Measurements from ENCODE around the gene LRRC7. TPM values are rescaled to one million over a fixed set of nuclear protein-coding genes. Genes with fewer than 3 reads are reported as not detected.
"Not testable (repeated sequence)": the region's sequence is repeated elsewhere in the genome, so short reads cannot be mapped to it uniquely, and the experiment has no call there.

The LRRC7 gene
- total RNA-seq, 3 donors from 2014 or later = 0.27 TPM; not detected in 2

- not testable (repeated sequence) for DNase-seq; H3K9me3 Mint-ChIP-seq; ATAC-seq; H3K4me1 Mint-ChIP-seq (ENCODE audit: low read depth); H3K4me3 Mint-ChIP-seq; H3K27me3 Mint-ChIP-seq (ENCODE audit: low read depth); H3K36me3 Mint-ChIP-seq (ENCODE audit: insufficient read depth)
These were observed 360.5 kb downstream of the LRRC7 start for GRCh38 chr1:69928234-69928633.

- DNase-seq = no peak
- Mint-ChIP-seq H3K9me3 (peaks cover 7% of the 10 kb centered on the region), H3K4me1 (ENCODE audit: low read depth) (no peaks in the 10 kb centered on the region), H3K27me3 (ENCODE audit: low read depth) (no peaks in the 10 kb centered on the region), H3K36me3 (ENCODE audit: insufficient read depth) (no peaks in the 10 kb centered on the region), H3K4me3 (no peak overlapping the region)
- no peak for ATAC-seq
These were observed 361.8 kb downstream of the LRRC7 start for GRCh38 chr1:69929308-69930057.

- no peaks in the 10 kb centered on the region for H3K4me1 Mint-ChIP-seq (ENCODE audit: low read depth)
- no peak overlapping the region for H3K4me3 Mint-ChIP-seq
- DNase-seq (no peak), ATAC-seq (no peak)
- no peaks in the 10 kb centered on the region for H3K36me3 Mint-ChIP-seq (ENCODE audit: insufficient read depth)
- peaks cover 7% of the 10 kb centered on the region for H3K9me3 Mint-ChIP-seq
- no peaks in the 10 kb centered on the region for H3K27me3 Mint-ChIP-seq (ENCODE audit: low read depth)
These were observed 362.7 kb downstream of the LRRC7 start for GRCh38 chr1:69930396-69930795.

- Mint-ChIP-seq H3K27me3 (ENCODE audit: low read depth) (no peaks in the 10 kb centered on the region), H3K4me1 (ENCODE audit: low read depth) (no peaks in the 10 kb centered on the region), H3K4me3 (no peak overlapping the region), H3K36me3 (ENCODE audit: insufficient read depth) (no peaks in the 10 kb centered on the region), H3K9me3 (peaks cover 7% of the 10 kb centered on the region)
- no peak for ATAC-seq
- no peak for DNase-seq
These were observed 365.0 kb downstream of the LRRC7 start for GRCh38 chr1:69932760-69933159.

- no peak overlapping the region for H3K4me3 Mint-ChIP-seq
- H3K4me1 Mint-ChIP-seq (ENCODE audit: low read depth) = no peaks in the 10 kb centered on the region
- H3K36me3 Mint-ChIP-seq (ENCODE audit: insufficient read depth) = no peaks in the 10 kb centered on the region
- DNase-seq (no peak), ATAC-seq (no peak)
- no peaks in the 10 kb centered on the region for H3K27me3 Mint-ChIP-seq (ENCODE audit: low read depth)
- H3K9me3 Mint-ChIP-seq = peaks cover 12% of the 10 kb centered on the region
These were observed 372.5 kb downstream of the LRRC7 start for GRCh38 chr1:69940231-69940630.

GRCh38 chr1:69940816-69941215, 373.1 kb downstream of the LRRC7 start:
- no peak overlapping the region for H3K4me3 Mint-ChIP-seq
- DNase-seq (no peak), ATAC-seq (no peak)
- peaks cover 12% of the 10 kb centered on the region for H3K9me3 Mint-ChIP-seq
- no peaks in the 10 kb centered on the region for H3K36me3 Mint-ChIP-seq (ENCODE audit: insufficient read depth)
- no peaks in the 10 kb centered on the region for H3K27me3 Mint-ChIP-seq (ENCODE audit: low read depth)
- H3K4me1 Mint-ChIP-seq (ENCODE audit: low read depth) = no peaks in the 10 kb centered on the region

GRCh38 chr1:69943030-69943429, 375.3 kb downstream of the LRRC7 start:
- H3K4me1 Mint-ChIP-seq (ENCODE audit: low read depth) = no peaks in the 10 kb centered on the region
- peaks cover 12% of the 10 kb centered on the region for H3K9me3 Mint-ChIP-seq
- no peaks in the 10 kb centered on the region for H3K27me3 Mint-ChIP-seq (ENCODE audit: low read depth)
- DNase-seq = no peak
- ATAC-seq = no peak
- H3K4me3 Mint-ChIP-seq = no peak overlapping the region
- H3K36me3 Mint-ChIP-seq (ENCODE audit: insufficient read depth) = no peaks in the 10 kb centered on the region

- Mint-ChIP-seq H3K4me1 (ENCODE audit: low read depth) (no peaks in the 10 kb centered on the region), H3K9me3 (peaks cover 9% of the 10 kb centered on the region), H3K36me3 (ENCODE audit: insufficient read depth) (no peaks in the 10 kb centered on the region), H3K27me3 (ENCODE audit: low read depth) (no peaks in the 10 kb centered on the region), H3K4me3 (no peak overlapping the region)
- ATAC-seq (no peak), DNase-seq (no peak)
These were observed 379.2 kb downstream of the LRRC7 start for GRCh38 chr1:69946935-69947334.

GRCh38 chr1:69947837-69948236, 380.1 kb downstream of the LRRC7 start:
- H3K4me3 Mint-ChIP-seq = no peak overlapping the region
- no peak for DNase-seq
- H3K4me1 Mint-ChIP-seq (ENCODE audit: low read depth) = no peaks in the 10 kb centered on the region
- no peak for ATAC-seq
- no peaks in the 10 kb centered on the region for H3K27me3 Mint-ChIP-seq (ENCODE audit: low read depth)
- H3K9me3 Mint-ChIP-seq = peaks cover 3% of the 10 kb centered on the region
- no peaks in the 10 kb centered on the region for H3K36me3 Mint-ChIP-seq (ENCODE audit: insufficient read depth)

GRCh38 chr1:69952676-69953075, 385.0 kb downstream of the LRRC7 start:
- Mint-ChIP-seq H3K36me3 (ENCODE audit: insufficient read depth) (no peaks in the 10 kb centered on the region), H3K4me1 (ENCODE audit: low read depth) (no peaks in the 10 kb centered on the region), H3K4me3 (no peak overlapping the region), H3K27me3 (ENCODE audit: low read depth) (no peaks in the 10 kb centered on the region), H3K9me3 (peaks cover 6% of the 10 kb centered on the region)
- DNase-seq (no peak), ATAC-seq (no peak)

GRCh38 chr1:69962452-69962851, 394.7 kb downstream of the LRRC7 start:
- not testable (repeated sequence) for H3K9me3 Mint-ChIP-seq; DNase-seq; ATAC-seq; H3K4me1 Mint-ChIP-seq (ENCODE audit: low read depth); H3K27me3 Mint-ChIP-seq (ENCODE audit: low read depth); H3K4me3 Mint-ChIP-seq; H3K36me3 Mint-ChIP-seq (ENCODE audit: insufficient read depth)

- ATAC-seq (no peak), DNase-seq (no peak)
- Mint-ChIP-seq H3K36me3 (ENCODE audit: insufficient read depth) (no peaks in the 10 kb centered on the region), H3K9me3 (peaks cover 6% of the 10 kb centered on the region), H3K4me1 (ENCODE audit: low read depth) (no peaks in the 10 kb centered on the region), H3K27me3 (ENCODE audit: low read depth) (no peaks in the 10 kb centered on the region), H3K4me3 (no peak overlapping the region)
These were observed 399.6 kb downstream of the LRRC7 start for GRCh38 chr1:69967245-69967766.

- no peaks in the 10 kb centered on the region for H3K9me3 Mint-ChIP-seq
- H3K36me3 Mint-ChIP-seq (ENCODE audit: insufficient read depth) = no peaks in the 10 kb centered on the region
- no peaks in the 10 kb centered on the region for H3K4me1 Mint-ChIP-seq (ENCODE audit: low read depth)
- DNase-seq = no peak
- ATAC-seq = no peak
- H3K4me3 Mint-ChIP-seq = no peak overlapping the region
- no peaks in the 10 kb centered on the region for H3K27me3 Mint-ChIP-seq (ENCODE audit: low read depth)
These were observed 409.2 kb downstream of the LRRC7 start for GRCh38 chr1:69976896-69977295.

GRCh38 chr1:69982992-69983391, 415.3 kb downstream of the LRRC7 start:
- no peaks in the 10 kb centered on the region for H3K27me3 Mint-ChIP-seq (ENCODE audit: low read depth)
- no peak overlapping the region for H3K4me3 Mint-ChIP-seq
- H3K36me3 Mint-ChIP-seq (ENCODE audit: insufficient read depth) = no peaks in the 10 kb centered on the region
- DNase-seq (no peak), ATAC-seq (no peak)
- peaks cover 4% of the 10 kb centered on the region for H3K9me3 Mint-ChIP-seq
- no peaks in the 10 kb centered on the region for H3K4me1 Mint-ChIP-seq (ENCODE audit: low read depth)

GRCh38 chr1:69985376-69985775, 417.7 kb downstream of the LRRC7 start:
- ATAC-seq = no peak
- no peaks in the 10 kb centered on the region for H3K4me1 Mint-ChIP-seq (ENCODE audit: low read depth)
- no peaks in the 10 kb centered on the region for H3K36me3 Mint-ChIP-seq (ENCODE audit: insufficient read depth)
- DNase-seq = no peak
- H3K27me3 Mint-ChIP-seq (ENCODE audit: low read depth) = no peaks in the 10 kb centered on the region
- H3K4me3 Mint-ChIP-seq = no peak overlapping the region
- peaks cover 4% of the 10 kb centered on the region for H3K9me3 Mint-ChIP-seq

Data from activated T-cell treated with anti-CD3 and anti-CD28 coated beads, Interleukin-2, amount 50 U/mL, for 4 hours (primary cell).